ENCODE measurements around the gene HABP4. TPM values are rescaled to one million over a fixed set of nuclear protein-coding genes. Genes with fewer than 3 reads are reported as not detected.

HABP4 gene
- total RNA-seq, 4 donors from 2014 or later = 9.2 to 23.4 (median 14.2) TPM

- peak; percentile 39 for ATAC-seq (ENCODE audit: low FRiP score)
- peak; percentile 82 for DNase-seq (ENCODE audit: low spot score)
- TF ChIP-seq, protein P1, sequence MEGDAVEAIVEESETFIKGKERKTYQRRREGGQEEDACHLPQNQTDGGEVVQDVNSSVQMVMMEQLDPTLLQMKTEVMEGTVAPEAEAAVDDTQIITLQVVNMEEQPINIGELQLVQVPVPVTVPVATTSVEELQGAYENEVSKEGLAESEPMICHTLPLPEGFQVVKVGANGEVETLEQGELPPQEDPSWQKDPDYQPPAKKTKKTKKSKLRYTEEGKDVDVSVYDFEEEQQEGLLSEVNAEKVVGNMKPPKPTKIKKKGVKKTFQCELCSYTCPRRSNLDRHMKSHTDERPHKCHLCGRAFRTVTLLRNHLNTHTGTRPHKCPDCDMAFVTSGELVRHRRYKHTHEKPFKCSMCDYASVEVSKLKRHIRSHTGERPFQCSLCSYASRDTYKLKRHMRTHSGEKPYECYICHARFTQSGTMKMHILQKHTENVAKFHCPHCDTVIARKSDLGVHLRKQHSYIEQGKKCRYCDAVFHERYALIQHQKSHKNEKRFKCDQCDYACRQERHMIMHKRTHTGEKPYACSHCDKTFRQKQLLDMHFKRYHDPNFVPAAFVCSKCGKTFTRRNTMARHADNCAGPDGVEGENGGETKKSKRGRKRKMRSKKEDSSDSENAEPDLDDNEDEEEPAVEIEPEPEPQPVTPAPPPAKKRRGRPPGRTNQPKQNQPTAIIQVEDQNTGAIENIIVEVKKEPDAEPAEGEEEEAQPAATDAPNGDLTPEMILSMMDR (IDR thresholded peaks at IDR 0.05) = no peak
Observed at GRCh38 chr9:96417051-96417586, 32.9 kb upstream of the HABP4 start.

- no peak for ATAC-seq (ENCODE audit: low FRiP score)
- DNase-seq (ENCODE audit: low spot score) = no peak
- TF ChIP-seq, protein P1 (IDR thresholded peaks at IDR 0.05) = no peak
Observed at GRCh38 chr9:96417661-96418082, 32.3 kb upstream of the HABP4 start.

DNA sequence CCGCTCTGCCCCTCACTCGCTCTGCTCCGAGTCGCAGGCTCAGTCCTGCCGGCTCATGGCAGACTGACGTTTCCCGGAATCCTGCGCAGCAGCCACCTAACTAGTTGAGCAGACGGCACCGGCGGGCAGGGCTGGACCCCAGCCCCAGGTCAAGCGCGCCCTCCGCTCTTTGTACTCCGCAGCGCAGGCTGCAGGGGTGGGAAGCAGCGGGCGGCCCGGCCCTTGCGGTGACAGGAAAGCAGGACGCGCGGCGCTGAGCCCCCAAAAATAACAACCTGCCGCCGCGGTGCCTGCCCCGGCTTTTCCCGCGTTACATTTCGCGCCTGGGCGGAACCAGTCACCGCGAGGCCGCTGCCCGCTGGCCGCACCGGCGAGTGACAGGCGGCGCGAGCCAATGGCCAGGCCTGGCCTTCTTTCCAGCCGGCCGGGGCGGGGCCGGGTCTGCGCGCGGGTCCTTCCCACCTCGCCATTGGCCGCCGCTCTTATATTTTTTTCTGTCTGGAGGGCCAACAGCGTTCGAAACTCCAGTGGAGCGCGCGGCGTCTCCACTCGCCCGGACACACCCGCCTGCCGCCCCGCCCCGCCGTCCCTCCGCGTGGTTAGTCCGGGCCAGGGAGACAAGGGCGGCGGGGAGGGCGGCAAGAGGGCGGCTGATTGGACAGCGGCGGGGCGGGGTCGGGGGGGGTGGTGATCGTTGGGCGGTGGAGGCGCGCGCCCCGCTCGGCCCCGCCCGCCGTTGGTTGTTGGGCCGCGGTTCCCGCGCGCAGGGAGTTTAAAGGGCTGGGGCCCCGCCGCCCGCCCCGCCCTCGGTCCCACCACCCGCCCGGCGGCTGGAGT is 31.7 kb upstream of the HABP4 start, which contains the start of gene ZNF367:
TSS of gene ZNF367 (minus strand) at position 288 of the 837 bp plus-strand sequence. CDS start 338 bp downstream, outside the sequence.
- DNase-seq (ENCODE audit: low spot score) = peak; percentile 87
- ATAC-seq (ENCODE audit: low FRiP score) = peak; percentile 92
- TF ChIP-seq, protein P1 (IDR thresholded peaks at IDR 0.05) = no peak

DNA sequence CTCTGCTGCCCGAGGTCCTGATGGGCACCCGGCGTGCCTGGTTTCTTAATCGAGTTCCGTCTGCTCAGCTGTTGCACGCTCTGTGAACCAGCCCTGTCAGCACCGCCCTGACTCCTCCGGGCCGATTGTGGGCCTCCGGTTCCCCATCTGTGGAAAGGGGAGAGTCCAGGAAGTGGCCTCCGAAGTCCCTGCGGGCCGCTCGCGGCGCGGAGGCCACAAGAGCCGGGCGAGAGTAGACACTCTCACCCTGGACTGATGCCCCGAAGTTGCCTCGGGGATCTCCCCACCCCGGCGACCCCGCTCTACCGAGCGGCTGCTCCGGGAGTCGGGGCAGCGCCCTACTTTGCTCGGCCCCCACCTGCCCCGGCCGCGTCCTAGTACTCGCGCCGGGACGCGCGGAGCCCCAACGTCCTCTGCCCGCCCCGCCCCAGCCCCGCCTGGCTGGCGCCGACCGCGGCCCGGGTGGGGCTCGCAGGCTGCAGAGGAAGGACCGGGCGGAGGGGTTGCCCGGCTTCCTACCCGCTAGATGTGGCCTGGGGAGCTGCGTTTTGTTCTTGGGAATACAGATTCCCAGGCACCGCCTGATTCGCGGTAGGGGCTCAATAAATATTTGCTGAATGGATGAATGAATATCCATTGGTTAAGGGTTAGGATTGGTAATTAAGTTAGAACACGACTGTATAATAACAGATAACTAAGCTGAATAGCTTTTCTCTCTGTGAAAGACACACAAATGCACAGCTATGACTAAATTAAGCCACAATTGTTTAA is 30.9 kb upstream of the HABP4 start:
- DNase-seq (ENCODE audit: low spot score) (no peak), ATAC-seq (ENCODE audit: low FRiP score) (peak; percentile 15)
- TF ChIP-seq, protein P1 (IDR thresholded peaks at IDR 0.05) = no peak

GRCh38 chr9:96419691-96419969 is 30.3 kb upstream of the HABP4 start:
- ATAC-seq (ENCODE audit: low FRiP score) = no peak
- DNase-seq (ENCODE audit: low spot score) = no peak
- TF ChIP-seq, protein P1 (IDR thresholded peaks at IDR 0.05) = no peak

- DNase-seq (ENCODE audit: low spot score) = no peak
Observed at GRCh38 chr9:96420468-96421219, 29.3 kb upstream of the HABP4 start.

More at GRCh38 chr9:96420468-96421219, 29.3 kb upstream of the HABP4 start:
- ATAC-seq (ENCODE audit: low FRiP score) = peak; percentile 69
- TF ChIP-seq, protein P1 (IDR thresholded peaks at IDR 0.05) = no peak

Measured in omental fat pad (tissue), 4 donors.